H9 (cell line): ENCODE results near the gene SRP72. TPM values are rescaled to one million over a fixed set of nuclear protein-coding genes. Genes with fewer than 3 reads are reported as not detected.
A peak's percentile ranks its signal among the peaks of the same experiment; 100 is the strongest.

Source experiments
- DNase-seq: peaks from one replicate; pipeline ENCODE4 v3.0.0-alpha.2; 2017
- H2AFZ ChIP-seq: one replicate; pipeline ENCODE4 v1.6.1; 2013; ENCODE audit warnings: mild to moderate bottlenecking, low read length, control low read depth, moderate library complexity
- H2AK5ac ChIP-seq: 2 replicates; pipeline ENCODE4 v1.6.1; 2013; ENCODE audit warnings: low read length, control low read depth, mixed read lengths; ENCODE audit not compliant: insufficient read length
- H2BK120ac ChIP-seq: one replicate; pipeline ENCODE4 v1.6.1; 2013; ENCODE audit warnings: low read depth, mild to moderate bottlenecking, low read length, control low read depth, inconsistent platforms; ENCODE audit not compliant: poor library complexity, severe bottlenecking
- H2BK12ac ChIP-seq: 2 replicates; pipeline ENCODE4 v1.6.1; 2013; ENCODE audit warnings: low read length, control low read depth, mixed read lengths, low read depth; ENCODE audit not compliant: insufficient read length
- H2BK15ac ChIP-seq: 2 replicates; pipeline ENCODE4 v1.6.1; 2013; ENCODE audit warnings: low read depth, low read length, control low read depth
- H2BK20ac ChIP-seq: one replicate; pipeline ENCODE4 v1.6.1; 2013; ENCODE audit warnings: low read depth, mild to moderate bottlenecking, low read length, control low read depth, inconsistent platforms; ENCODE audit not compliant: poor library complexity, severe bottlenecking
- H2BK5ac ChIP-seq: 2 replicates; pipeline ENCODE4 v1.6.1; 2013; ENCODE audit warnings: low read length, control low read depth, mixed read lengths; ENCODE audit not compliant: insufficient read length
- H3K14ac ChIP-seq: 2 replicates; pipeline ENCODE4 v1.6.1; 2013; ENCODE audit warnings: low read length, control low read depth; ENCODE audit not compliant: insufficient read depth
- H3K18ac ChIP-seq: 2 replicates; pipeline ENCODE4 v1.6.1; 2013; ENCODE audit warnings: low read depth, mild to moderate bottlenecking, mixed read lengths, low read length, control low read depth; ENCODE audit not compliant: insufficient read length
- H3K23ac ChIP-seq: 2 replicates; pipeline ENCODE4 v1.6.1; 2013; ENCODE audit warnings: low read length, control low read depth, mixed read lengths, low read depth; ENCODE audit not compliant: insufficient read length
- H3K23me2 ChIP-seq: 2 replicates; pipeline ENCODE4 v1.6.1; 2013; ENCODE audit warnings: low read depth, mild to moderate bottlenecking, mixed read lengths, low read length, control low read depth; ENCODE audit not compliant: insufficient read length, poor library complexity, severe bottlenecking
- H3K27ac ChIP-seq: 2 replicates; pipeline ENCODE4 v1.5.1; 2013; ENCODE audit warnings: low read length, control low read depth, mixed read lengths, low read depth; ENCODE audit not compliant: insufficient read length
- H3K27me3 ChIP-seq: 2 replicates; pipeline ENCODE4 v1.6.1; 2013; ENCODE audit warnings: low read length, control low read depth, inconsistent platforms; ENCODE audit not compliant: insufficient read depth
- H3K4ac ChIP-seq: 2 replicates; pipeline ENCODE4 v1.6.1; 2013; ENCODE audit warnings: low read depth, mild to moderate bottlenecking, control low read depth, inconsistent platforms, low read length, moderate library complexity
- H3K4me1 ChIP-seq: 2 replicates; pipeline ENCODE4 v1.6.1; 2013; ENCODE audit warnings: low read length, control low read depth, inconsistent platforms; ENCODE audit not compliant: insufficient read depth
- H3K4me2 ChIP-seq: 2 replicates; pipeline ENCODE4 v1.6.1; 2013; ENCODE audit warnings: low read length, control low read depth, mixed read lengths; ENCODE audit not compliant: insufficient read length, insufficient read depth
- H3K56ac ChIP-seq: 2 replicates; pipeline ENCODE4 v1.6.1; 2013; ENCODE audit warnings: low read depth, mild to moderate bottlenecking, mixed read lengths, low read length, control low read depth; ENCODE audit not compliant: insufficient read length
- H3K79me1 ChIP-seq: 2 replicates; pipeline ENCODE4 v1.6.1; 2013; ENCODE audit warnings: low read depth, mild to moderate bottlenecking, moderate library complexity, low read length, control low read depth, inconsistent platforms; ENCODE audit not compliant: insufficient read depth, poor library complexity, severe bottlenecking
- H3K79me2 ChIP-seq: 2 replicates; pipeline ENCODE4 v1.6.1; 2013; ENCODE audit warnings: low read length, control low read depth, inconsistent platforms; ENCODE audit not compliant: insufficient read depth
- H3K9ac ChIP-seq: 2 replicates; pipeline ENCODE4 v1.6.1; 2013; ENCODE audit warnings: low read length, control low read depth, mixed read lengths; ENCODE audit not compliant: insufficient read length; ENCODE audit errors: extremely low read depth
- H3K9me3 ChIP-seq: one replicate; pipeline ENCODE4 v1.6.1; 2013; ENCODE audit warnings: low read depth, low read length, inconsistent platforms; ENCODE audit not compliant: control insufficient read depth
- H3T11ph ChIP-seq: one replicate; pipeline ENCODE4 v1.6.1; 2013; ENCODE audit warnings: mild to moderate bottlenecking, low read length, control low read depth, inconsistent platforms
- H4K20me1 ChIP-seq: one replicate; pipeline ENCODE4 v1.6.1; 2013; ENCODE audit not compliant: control insufficient read depth, insufficient read length, insufficient read depth
- H4K5ac ChIP-seq: 2 replicates; pipeline ENCODE4 v1.6.1; 2013; ENCODE audit warnings: low read depth, mild to moderate bottlenecking, mixed read lengths, low read length, control low read depth; ENCODE audit not compliant: insufficient read length
- H4K8ac ChIP-seq: replicated peaks from 2 replicates; pipeline ENCODE4 v1.6.1; 2013; ENCODE audit warnings: low read length, control low read depth, mixed read lengths, low read depth; ENCODE audit not compliant: insufficient read length
- H4K91ac ChIP-seq: 2 replicates; pipeline ENCODE4 v1.6.1; 2013; ENCODE audit warnings: low read depth, mild to moderate bottlenecking, moderate library complexity, mixed read lengths, low read length, control low read depth; ENCODE audit not compliant: insufficient read length
- H3K27ac Mint-ChIP-seq, 3 experiments: 2 replicates in 2 of 3; 3 replicates in 1 of 3; pipeline ENCODE4 v1.8.0; 2020 to 2021; ENCODE audit warnings: mixed read lengths in 3 of 3, mild to moderate bottlenecking in 1 of 3, moderate library complexity in 1 of 3
- H3K27me3 Mint-ChIP-seq: 2 replicates; pipeline ENCODE4 v1.8.0; 2021; ENCODE audit warnings: low read depth, mild to moderate bottlenecking, moderate library complexity, mixed read lengths
- H3K36me3 Mint-ChIP-seq, 3 experiments: 2 replicates in 2 of 3; 3 replicates in 1 of 3; pipeline ENCODE4 v1.8.0; 2020 to 2021; ENCODE audit warnings: low read depth in 3 of 3, mixed read lengths in 3 of 3; ENCODE audit not compliant: insufficient read depth in 1 of 3
- H3K4me1 Mint-ChIP-seq, 2 experiments: 2 replicates each; pipeline ENCODE4 v1.8.0; 2020; ENCODE audit warnings: mixed read lengths in 2 of 2
- H3K4me3 Mint-ChIP-seq, 2 experiments: 2 replicates in 1 of 2; 3 replicates in 1 of 2; pipeline ENCODE4 v1.8.0; 2020 to 2021; ENCODE audit warnings: mild to moderate bottlenecking in 2 of 2, mixed read lengths in 2 of 2, moderate library complexity in 1 of 2
- H3K9me3 Mint-ChIP-seq, 2 experiments: 2 replicates in 1 of 2; 3 replicates in 1 of 2; pipeline ENCODE4 v1.8.0; 2020; ENCODE audit warnings: mild to moderate bottlenecking in 2 of 2, mixed read lengths in 2 of 2, moderate library complexity in 1 of 2
- WGBS: extraction: QIAGEN DNeasy Blood & Tissue Kit; methylation state at CpG from one replicate; pipeline ENCODE4 v1.1.7; 2013; ENCODE audit warnings: missing lambda C conversion rate, low lambda C conversion rate, mixed read lengths; ENCODE audit not compliant: insufficient read length; ENCODE audit errors: extremely low coverage; 5-methylcytosine and 5-hydroxymethylcytosine counted together
- total RNA-seq: library from RNA; stranded (reverse); gene quantifications from 2 replicates; pipeline ENCODE4 v1.2.1, GENCODE V29; 2021
- TF ChIP-seq, protein P1 (sequence below): fragments of 200-600 bp; sonication (generic); conservative IDR thresholded peaks from 3 replicates; pipeline ENCODE4 v1.8.0; 2021; ENCODE audit warnings: antibody characterized with exemption, mild to moderate bottlenecking

Gene SRP72
- total RNA-seq, 1 experiment from 2014 or later = 141 TPM

DNA sequence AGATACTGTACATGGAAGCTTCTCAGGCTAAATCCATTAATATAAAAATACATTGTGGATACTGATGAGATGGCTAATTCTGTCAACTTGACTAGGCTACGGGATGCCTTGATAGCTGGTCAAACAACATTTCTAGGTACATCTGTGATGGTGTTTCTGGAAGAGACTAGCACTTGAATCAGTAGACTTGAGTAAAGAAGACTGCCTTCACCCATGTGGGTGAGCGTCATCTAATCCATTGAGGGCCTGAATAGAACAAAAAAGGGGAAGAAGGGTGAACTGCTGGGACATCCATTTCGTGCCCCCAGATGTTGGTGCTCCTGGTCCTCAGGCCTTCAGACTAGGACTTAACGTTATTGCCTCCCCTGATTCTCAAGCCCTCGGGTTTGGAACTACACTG lies 3.7 kb upstream of the SRP72 start:
- TF ChIP-seq, protein P1, sequence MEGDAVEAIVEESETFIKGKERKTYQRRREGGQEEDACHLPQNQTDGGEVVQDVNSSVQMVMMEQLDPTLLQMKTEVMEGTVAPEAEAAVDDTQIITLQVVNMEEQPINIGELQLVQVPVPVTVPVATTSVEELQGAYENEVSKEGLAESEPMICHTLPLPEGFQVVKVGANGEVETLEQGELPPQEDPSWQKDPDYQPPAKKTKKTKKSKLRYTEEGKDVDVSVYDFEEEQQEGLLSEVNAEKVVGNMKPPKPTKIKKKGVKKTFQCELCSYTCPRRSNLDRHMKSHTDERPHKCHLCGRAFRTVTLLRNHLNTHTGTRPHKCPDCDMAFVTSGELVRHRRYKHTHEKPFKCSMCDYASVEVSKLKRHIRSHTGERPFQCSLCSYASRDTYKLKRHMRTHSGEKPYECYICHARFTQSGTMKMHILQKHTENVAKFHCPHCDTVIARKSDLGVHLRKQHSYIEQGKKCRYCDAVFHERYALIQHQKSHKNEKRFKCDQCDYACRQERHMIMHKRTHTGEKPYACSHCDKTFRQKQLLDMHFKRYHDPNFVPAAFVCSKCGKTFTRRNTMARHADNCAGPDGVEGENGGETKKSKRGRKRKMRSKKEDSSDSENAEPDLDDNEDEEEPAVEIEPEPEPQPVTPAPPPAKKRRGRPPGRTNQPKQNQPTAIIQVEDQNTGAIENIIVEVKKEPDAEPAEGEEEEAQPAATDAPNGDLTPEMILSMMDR = no peak
- peaks cover 2% of the 10 kb centered on the region; the same call in 1 of the 2 replicates for H3K27me3 Mint-ChIP-seq

More for the DNA sequence above, 3.7 kb upstream of the SRP72 start:
- H3K4me1 ChIP-seq = no peaks in the 10 kb centered on the region
- H3K36me3 Mint-ChIP-seq = peaks cover 21 to 44% (median 25%) of the 10 kb centered on the region in 3 experiments
- H4K8ac ChIP-seq = no peak overlapping the region
- peaks cover 9% of the 10 kb centered on the region for H3K23me2 ChIP-seq
- no peaks in the 10 kb centered on the region for H4K20me1 ChIP-seq
- H2BK12ac ChIP-seq = no peak overlapping the region
- no peak overlapping the region for H2BK5ac ChIP-seq
- H3K27ac Mint-ChIP-seq = peak overlapping the region in 1 of 3 experiments; percentile 66; a peak in 1 of 7 replicates
- no peak overlapping the region for H2BK15ac ChIP-seq
- no peak overlapping the region for H3K18ac ChIP-seq
- WGBS = no CpG with 5 or more reads among the region's 5 CpGs
- peaks cover 0 to 4% of the 10 kb centered on the region in 2 experiments; a peak in 1 of 5 replicates for H3K9me3 Mint-ChIP-seq
- H3K14ac ChIP-seq = no peak overlapping the region
- H3K79me1 ChIP-seq = no peaks in the 10 kb centered on the region
- no peak overlapping the region for H3K56ac ChIP-seq
- no peak overlapping the region for H3K23ac ChIP-seq
- H3K4me2 ChIP-seq = no peak overlapping the region
- H3K27me3 ChIP-seq = no peaks in the 10 kb centered on the region
- H2BK20ac ChIP-seq = no peak overlapping the region
- no peak overlapping the region for H2AFZ ChIP-seq
- H3K4ac ChIP-seq = no peak overlapping the region
- H3K79me2 ChIP-seq = peaks cover 8% of the 10 kb centered on the region; the same call in 1 of the 2 replicates
- H3K27ac ChIP-seq = no peak overlapping the region
- no peak overlapping the region for H2BK120ac ChIP-seq
- H3K4me3 Mint-ChIP-seq = no peak overlapping the region
- no peak for DNase-seq
- no peak overlapping the region for H2AK5ac ChIP-seq
- no peak overlapping the region for H4K91ac ChIP-seq
- H3K9ac ChIP-seq = no peak overlapping the region
- peaks cover 18 to 23% of the 10 kb centered on the region in 2 experiments for H3K4me1 Mint-ChIP-seq
- no peaks in the 10 kb centered on the region for H3K9me3 ChIP-seq
- H3T11ph ChIP-seq = no peak overlapping the region
- H4K5ac ChIP-seq = no peak overlapping the region
